ENCODE data around the gene SERTAD3.

SERTAD3 gene

DNA sequence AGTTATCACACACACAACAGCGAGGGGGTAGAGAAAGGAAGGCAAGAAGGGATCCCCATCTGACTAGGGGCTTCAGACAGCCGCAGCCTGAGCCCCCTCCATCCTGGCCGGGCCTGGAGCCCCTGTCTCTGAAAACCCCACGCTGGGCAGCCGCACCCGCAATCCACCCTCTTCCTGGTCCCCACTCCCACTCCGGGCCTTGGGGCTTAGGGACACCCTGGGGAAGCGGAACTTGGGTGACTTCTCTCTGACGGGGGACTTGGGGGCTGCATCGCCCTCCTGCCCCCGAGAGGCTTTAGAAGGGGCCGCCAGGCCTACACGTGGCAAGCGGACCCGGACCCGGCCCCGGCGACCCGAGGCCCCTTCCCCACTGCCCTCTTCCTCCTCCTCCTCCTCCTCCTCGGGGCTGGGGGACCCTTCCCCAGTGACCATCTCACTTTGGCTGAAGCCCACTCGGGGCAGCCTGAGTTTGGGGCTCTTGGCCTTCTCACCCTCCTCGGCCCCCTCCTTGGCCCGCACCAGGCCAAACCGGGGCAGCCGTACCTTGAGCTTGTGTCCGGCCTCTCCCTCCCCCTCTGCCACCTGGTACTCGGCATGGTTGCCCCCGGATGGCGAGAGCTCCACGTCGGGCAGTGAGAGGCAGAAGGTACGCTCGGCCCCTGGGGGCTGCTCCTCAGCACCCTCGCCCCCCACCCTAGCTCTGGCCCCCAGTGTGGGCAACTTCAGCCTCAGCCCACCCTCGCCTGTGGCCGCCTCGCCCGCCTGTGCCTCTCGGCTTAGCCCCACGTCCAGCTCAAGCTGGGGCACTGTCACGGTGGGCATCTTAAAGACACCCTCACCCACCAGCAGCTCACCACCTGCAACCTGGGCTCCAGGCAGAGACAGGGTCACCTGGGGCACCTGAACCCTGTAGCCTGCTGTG, 50.0 kb downstream of the SERTAD3 start:
- H3K4me3 ChIP-seq (ENCODE audit: low read length): no peak overlapping the region
- DNase-seq (ENCODE audit: low read depth): no peak
- TF ChIP-seq, protein P1, sequence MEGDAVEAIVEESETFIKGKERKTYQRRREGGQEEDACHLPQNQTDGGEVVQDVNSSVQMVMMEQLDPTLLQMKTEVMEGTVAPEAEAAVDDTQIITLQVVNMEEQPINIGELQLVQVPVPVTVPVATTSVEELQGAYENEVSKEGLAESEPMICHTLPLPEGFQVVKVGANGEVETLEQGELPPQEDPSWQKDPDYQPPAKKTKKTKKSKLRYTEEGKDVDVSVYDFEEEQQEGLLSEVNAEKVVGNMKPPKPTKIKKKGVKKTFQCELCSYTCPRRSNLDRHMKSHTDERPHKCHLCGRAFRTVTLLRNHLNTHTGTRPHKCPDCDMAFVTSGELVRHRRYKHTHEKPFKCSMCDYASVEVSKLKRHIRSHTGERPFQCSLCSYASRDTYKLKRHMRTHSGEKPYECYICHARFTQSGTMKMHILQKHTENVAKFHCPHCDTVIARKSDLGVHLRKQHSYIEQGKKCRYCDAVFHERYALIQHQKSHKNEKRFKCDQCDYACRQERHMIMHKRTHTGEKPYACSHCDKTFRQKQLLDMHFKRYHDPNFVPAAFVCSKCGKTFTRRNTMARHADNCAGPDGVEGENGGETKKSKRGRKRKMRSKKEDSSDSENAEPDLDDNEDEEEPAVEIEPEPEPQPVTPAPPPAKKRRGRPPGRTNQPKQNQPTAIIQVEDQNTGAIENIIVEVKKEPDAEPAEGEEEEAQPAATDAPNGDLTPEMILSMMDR (conservative IDR thresholded peaks at IDR 0.05; ENCODE audit: low read depth, low read length): no peak

DNA sequence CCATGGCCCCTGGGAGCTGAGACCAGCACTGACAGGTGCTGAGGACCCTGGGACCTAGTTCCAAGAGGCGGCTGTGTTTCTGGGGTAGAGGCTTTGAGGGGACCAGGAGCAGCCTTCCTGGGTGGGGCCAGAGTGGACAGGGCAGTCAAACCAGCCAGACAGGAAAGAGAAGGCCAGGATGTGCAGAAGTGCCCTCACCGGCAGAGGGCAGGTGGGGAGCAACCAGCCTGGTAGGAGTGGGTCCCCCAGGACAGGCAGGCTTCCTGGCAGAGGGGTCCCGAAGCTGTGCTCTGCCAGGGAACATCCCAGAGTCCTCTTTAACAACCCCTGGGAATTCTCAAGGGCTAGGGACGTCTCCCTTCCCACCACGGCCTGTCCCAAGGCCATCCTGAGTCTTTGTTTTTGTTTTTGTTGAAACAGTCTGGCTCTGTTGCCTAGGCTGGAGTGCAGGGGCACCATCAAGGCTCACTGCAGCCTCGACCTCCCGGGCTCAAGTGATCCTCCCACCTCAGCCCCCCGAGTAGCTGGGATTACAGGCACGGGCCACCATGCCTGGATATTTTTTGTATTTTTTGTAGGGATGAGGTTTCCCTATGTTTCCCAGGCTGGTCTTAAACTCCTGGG, 51.1 kb downstream of the SERTAD3 start:
- TF ChIP-seq, protein P1 (conservative IDR thresholded peaks at IDR 0.05; ENCODE audit: low read depth, low read length): peak; percentile 26
- H3K4me3 ChIP-seq (ENCODE audit: low read length): no peak overlapping the region
- no peak for DNase-seq (ENCODE audit: low read depth)

DNA sequence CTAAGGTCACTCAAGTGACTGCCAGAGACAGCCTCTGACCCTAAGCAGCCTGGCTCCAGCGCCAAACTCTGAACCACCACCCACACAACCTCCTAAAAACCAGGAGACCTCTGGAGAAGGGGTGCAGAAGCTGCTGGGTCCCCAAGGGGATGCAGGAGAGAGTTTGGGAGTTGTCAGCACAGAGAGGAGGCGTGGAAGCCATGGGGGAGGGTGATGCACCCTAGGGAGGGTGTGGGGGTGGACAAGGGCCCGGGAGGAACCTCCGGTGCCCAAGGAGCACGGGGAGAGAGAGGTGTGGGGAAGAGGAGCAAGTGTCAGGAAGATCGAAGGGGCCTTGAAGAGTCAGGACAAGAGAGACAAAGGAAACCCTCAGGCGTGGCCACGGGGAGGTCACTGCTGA, 52.0 kb downstream of the SERTAD3 start:
- TF ChIP-seq, protein P1 (conservative IDR thresholded peaks at IDR 0.05; ENCODE audit: low read depth, low read length): no peak
- no peak for DNase-seq (ENCODE audit: low read depth)
- H3K4me3 ChIP-seq (ENCODE audit: low read length): no peak overlapping the region

Data from retinal pigment epithelial cell (primary cell).